Stimulated activated naive B cell treated with anti-CD40 and anti-IgM and Interleukin-4, amounts not matched to agents 10 μg/mL and 1 μg/mL and 100 μg/mL, for 72 hours (primary cell): ENCODE results near the gene GMFB.
"Not testable (repeated sequence)": the region's sequence is repeated elsewhere in the genome, so short reads cannot be mapped to it uniquely, and the experiment has no call there.

Experiments used
- ATAC-seq, 2 donors: fragments of 150-1000 bp; cut with Tn5 transposase; replicated peaks; 2 replicates each; pipeline ENCODE4 v1.10.0; 2021; ENCODE audit warnings: moderate library complexity in 1 of 2
- DNase-seq: peaks from one replicate; pipeline ENCODE4 v3.0.0; 2021
- H3K27ac Mint-ChIP-seq: one replicate; pipeline ENCODE4 v1.8.0; 2022; ENCODE audit warnings: mild to moderate bottlenecking, mixed read lengths
- H3K27me3 Mint-ChIP-seq, 2 donors: one replicate each; pipeline ENCODE4 v1.8.0; 2022; ENCODE audit warnings: mixed read lengths in 2 of 2
- H3K36me3 Mint-ChIP-seq, 2 donors: one replicate each; pipeline ENCODE4 v1.8.0; 2022; ENCODE audit warnings: mixed read lengths in 2 of 2, mild to moderate bottlenecking in 1 of 2
- H3K4me1 Mint-ChIP-seq, 2 donors: one replicate each; pipeline ENCODE4 v1.8.0; 2022; ENCODE audit warnings: mixed read lengths in 2 of 2, mild to moderate bottlenecking in 1 of 2
- H3K4me3 Mint-ChIP-seq, 2 donors: one replicate each; pipeline ENCODE4 v1.8.0; 2022; ENCODE audit warnings: mild to moderate bottlenecking in 2 of 2, mixed read lengths in 2 of 2, moderate library complexity in 1 of 2
- H3K9me3 Mint-ChIP-seq, 2 donors: one replicate each; pipeline ENCODE4 v1.8.0; 2022; ENCODE audit warnings: mixed read lengths in 2 of 2, mild to moderate bottlenecking in 1 of 2

GMFB gene

GRCh38 chr14:54462048-54462447 is 26.7 kb downstream of the GMFB start:
- H3K4me3 Mint-ChIP-seq: no peak overlapping the region
- peaks cover 0 to 10% of the 10 kb centered on the region in 2 donors for H3K4me1 Mint-ChIP-seq
- H3K27me3 Mint-ChIP-seq: no peaks in the 10 kb centered on the region
- H3K27ac Mint-ChIP-seq: no peak overlapping the region
- H3K9me3 Mint-ChIP-seq: peaks cover 11 to 20% of the 10 kb centered on the region in 2 donors
- DNase-seq: no peak
- peaks cover 16 to 27% of the 10 kb centered on the region in 2 donors for H3K36me3 Mint-ChIP-seq
- ATAC-seq: no peak

- H3K27me3 Mint-ChIP-seq: no peaks in the 10 kb centered on the region
- H3K27ac Mint-ChIP-seq: no peak overlapping the region
- DNase-seq (no peak), ATAC-seq (no peak)
- no peak overlapping the region for H3K4me3 Mint-ChIP-seq
- peaks cover 0 to 10% of the 10 kb centered on the region in 2 donors for H3K4me1 Mint-ChIP-seq
- H3K36me3 Mint-ChIP-seq: peaks cover 10 to 18% of the 10 kb centered on the region in 2 donors
- H3K9me3 Mint-ChIP-seq: peaks cover 11 to 16% of the 10 kb centered on the region in 2 donors
Measured at GRCh38 chr14:54459106-54459505, 29.7 kb downstream of the GMFB start.

GRCh38 chr14:54458536-54458935 is 30.2 kb downstream of the GMFB start:
- H3K27ac Mint-ChIP-seq, H3K27me3 Mint-ChIP-seq, ATAC-seq, H3K4me3 Mint-ChIP-seq, DNase-seq: not testable (repeated sequence)
- H3K36me3 Mint-ChIP-seq: peaks cover 10 to 18% of the 10 kb centered on the region in 2 donors
- peaks cover 0 to 11% of the 10 kb centered on the region in 2 donors for H3K4me1 Mint-ChIP-seq
- H3K9me3 Mint-ChIP-seq: peaks cover 11 to 16% of the 10 kb centered on the region in 2 donors

GRCh38 chr14:54457609-54457996 is 31.2 kb downstream of the GMFB start:
- H3K36me3 Mint-ChIP-seq: peaks cover 10 to 18% of the 10 kb centered on the region in 2 donors
- peaks cover 11 to 16% of the 10 kb centered on the region in 2 donors for H3K9me3 Mint-ChIP-seq
- no peak overlapping the region for H3K4me3 Mint-ChIP-seq
- peaks cover 0 to 15% of the 10 kb centered on the region in 2 donors for H3K4me1 Mint-ChIP-seq
- no peaks in the 10 kb centered on the region for H3K27me3 Mint-ChIP-seq
- no peak overlapping the region for H3K27ac Mint-ChIP-seq
- ATAC-seq (no peak), DNase-seq (no peak)

- H3K27me3 Mint-ChIP-seq, H3K4me3 Mint-ChIP-seq, DNase-seq, ATAC-seq, H3K27ac Mint-ChIP-seq: not testable (repeated sequence)
- H3K36me3 Mint-ChIP-seq: peaks cover 10 to 18% of the 10 kb centered on the region in 2 donors
- peaks cover 0 to 15% of the 10 kb centered on the region in 2 donors for H3K4me1 Mint-ChIP-seq
- H3K9me3 Mint-ChIP-seq: peaks cover 11 to 16% of the 10 kb centered on the region in 2 donors
Measured at GRCh38 chr14:54456820-54457608, 31.8 kb downstream of the GMFB start.

- Mint-ChIP-seq H3K27ac (peak overlapping the region; percentile 37), H3K4me3 (no peak overlapping the region), H3K27me3 (no peaks in the 10 kb centered on the region), H3K4me1 (peaks cover 8 to 29% of the 10 kb centered on the region in 2 donors), H3K36me3 (peaks cover 8 to 18% of the 10 kb centered on the region in 2 donors), H3K9me3 (peaks cover 13 to 16% of the 10 kb centered on the region in 2 donors)
- ATAC-seq (no peak), DNase-seq (no peak)
Measured at GRCh38 chr14:54455363-54455762, 33.4 kb downstream of the GMFB start.

GRCh38 chr14:54453990-54454389 is 34.8 kb downstream of the GMFB start:
- H3K9me3 Mint-ChIP-seq, ATAC-seq, H3K27ac Mint-ChIP-seq, DNase-seq, H3K36me3 Mint-ChIP-seq, H3K4me3 Mint-ChIP-seq, H3K27me3 Mint-ChIP-seq: not testable (repeated sequence)
- H3K4me1 Mint-ChIP-seq: peaks cover 8 to 32% of the 10 kb centered on the region in 2 donors

GRCh38 chr14:54453252-54453651 is 35.5 kb downstream of the GMFB start:
- Mint-ChIP-seq H3K27me3 (peaks cover 8 to 10% of the 10 kb centered on the region in 2 donors), H3K27ac (no peak overlapping the region), H3K4me1 (peaks cover 8 to 31% of the 10 kb centered on the region in 2 donors), H3K36me3 (no peaks in the 10 kb centered on the region), H3K9me3 (peaks cover under 1 to 4% of the 10 kb centered on the region in 2 donors), H3K4me3 (no peak overlapping the region)
- ATAC-seq (no peak), DNase-seq (no peak)

GRCh38 chr14:54451961-54452360 is 36.8 kb downstream of the GMFB start:
- H3K27me3 Mint-ChIP-seq: peaks cover 8 to 10% of the 10 kb centered on the region in 2 donors
- no peak overlapping the region for H3K27ac Mint-ChIP-seq
- H3K4me3 Mint-ChIP-seq: no peak overlapping the region
- DNase-seq (no peak), ATAC-seq (no peak)
- H3K9me3 Mint-ChIP-seq: peaks cover 0 to 3% of the 10 kb centered on the region in 2 donors
- no peaks in the 10 kb centered on the region for H3K36me3 Mint-ChIP-seq
- peaks cover 8 to 30% of the 10 kb centered on the region in 2 donors for H3K4me1 Mint-ChIP-seq

GRCh38 chr14:54451121-54451601 is 37.6 kb downstream of the GMFB start:
- no peak for ATAC-seq
- peak overlapping the region; percentile 11 for H3K27ac Mint-ChIP-seq
- H3K4me3 Mint-ChIP-seq: no peak overlapping the region
- H3K9me3 Mint-ChIP-seq: peaks cover 0 to 3% of the 10 kb centered on the region in 2 donors
- DNase-seq: no peak
- H3K36me3 Mint-ChIP-seq: no peaks in the 10 kb centered on the region
- H3K4me1 Mint-ChIP-seq: peaks cover 8 to 30% of the 10 kb centered on the region in 2 donors
- H3K27me3 Mint-ChIP-seq: peaks cover 12% of the 10 kb centered on the region in 2 donors

GRCh38 chr14:54450535-54450934 is 38.2 kb downstream of the GMFB start:
- ATAC-seq (peak; percentile 98), DNase-seq (peak; percentile 62)
- Mint-ChIP-seq H3K36me3 (no peaks in the 10 kb centered on the region), H3K4me1 (peaks cover 8 to 30% of the 10 kb centered on the region in 2 donors), H3K4me3 (peak overlapping the region; percentile 12 to 42), H3K9me3 (peaks cover 0 to 3% of the 10 kb centered on the region in 2 donors), H3K27me3 (peaks cover 16 to 18% of the 10 kb centered on the region in 2 donors), H3K27ac (peak overlapping the region; percentile 11)

- DNase-seq (no peak), ATAC-seq (no peak)
- H3K27me3 Mint-ChIP-seq: peaks cover 16 to 18% of the 10 kb centered on the region in 2 donors
- no peak overlapping the region for H3K4me3 Mint-ChIP-seq
- peaks cover 0 to 3% of the 10 kb centered on the region in 2 donors for H3K9me3 Mint-ChIP-seq
- H3K4me1 Mint-ChIP-seq: peaks cover 8 to 24% of the 10 kb centered on the region in 2 donors
- no peaks in the 10 kb centered on the region for H3K36me3 Mint-ChIP-seq
- H3K27ac Mint-ChIP-seq: no peak overlapping the region
Measured at GRCh38 chr14:54447231-54447692, 41.5 kb downstream of the GMFB start.

- H3K9me3 Mint-ChIP-seq: peaks cover 0 to 3% of the 10 kb centered on the region in 2 donors
- H3K4me1 Mint-ChIP-seq: peaks cover 13 to 27% of the 10 kb centered on the region in 2 donors
- H3K27ac Mint-ChIP-seq: no peak overlapping the region
- no peak overlapping the region for H3K4me3 Mint-ChIP-seq
- no peaks in the 10 kb centered on the region for H3K36me3 Mint-ChIP-seq
- no peak for ATAC-seq
- peaks cover 16 to 18% of the 10 kb centered on the region in 2 donors for H3K27me3 Mint-ChIP-seq
- no peak for DNase-seq
Measured at GRCh38 chr14:54446161-54446693, 42.6 kb downstream of the GMFB start.

- H3K9me3 Mint-ChIP-seq: no peaks in the 10 kb centered on the region
- H3K4me3 Mint-ChIP-seq: no peak overlapping the region
- ATAC-seq (no peak), DNase-seq (no peak)
- H3K36me3 Mint-ChIP-seq: peaks cover 0 to 2% of the 10 kb centered on the region in 2 donors
- peaks cover 16 to 18% of the 10 kb centered on the region in 2 donors for H3K27me3 Mint-ChIP-seq
- H3K27ac Mint-ChIP-seq: no peak overlapping the region
- peaks cover 7 to 29% of the 10 kb centered on the region in 2 donors for H3K4me1 Mint-ChIP-seq
Measured at GRCh38 chr14:54444681-54445080, 44.1 kb downstream of the GMFB start.
